Measurements from ENCODE around the gene ZNF670. TPM values are rescaled to one million over a fixed set of nuclear protein-coding genes. Genes with fewer than 3 reads are reported as not detected.

ZNF670 gene
- total and polyA plus RNA-seq, 9 of the 15 experiments (the other 6 are each of a cell fraction or from before 2014, with no cell fraction given), result 7.1 to 23.4 (median 11.8) TPM

- peak; percentile 51 to 52; a peak in 2 of 4 replicates for TF ChIP-seq MLLT1 (IDR thresholded peaks at IDR 0.05)
- TF ChIP-seq RBM25 (IDR thresholded peaks at IDR 0.05; ENCODE audit: low read depth, low read length, severe bottlenecking), result peak; percentile 78
- no peak for TF ChIP-seq MTF1 (CRISPR knock-in tag; IDR thresholded peaks at IDR 0.05; ENCODE audit: borderline replicate concordance)
- peak; percentile 68 for TF ChIP-seq C11orf30 (IDR thresholded peaks at IDR 0.05; ENCODE audit: low read depth)
- TF ChIP-seq NCOR1 (IDR thresholded peaks at IDR 0.05), result peak; percentile 55; the same call in 1 of the 2 replicates
- TF ChIP-seq PHF21A (IDR thresholded peaks at IDR 0.05; ENCODE audit: borderline replicate concordance, low read depth), result no peak
- TF ChIP-seq E4F1 (CRISPR knock-in tag; IDR thresholded peaks at IDR 0.05; ENCODE audit: borderline replicate concordance), result no peak
- no peak for TF ChIP-seq ZNF79 (CRISPR knock-in tag; IDR thresholded peaks at IDR 0.05; ENCODE audit: low read depth)
- peak; percentile 73 for TF ChIP-seq FOSL1 (tag; conservative IDR thresholded peaks at IDR 0.05)
- no peak for TF ChIP-seq MCM3 (IDR thresholded peaks at IDR 0.05)
- no peak for TF ChIP-seq ZC3H8 (IDR thresholded peaks at IDR 0.05)
- TF ChIP-seq ZNF121 (CRISPR knock-in tag; conservative IDR thresholded peaks at IDR 0.05), result no peak
- no peak for TF ChIP-seq POLR3A (IDR thresholded peaks at IDR 0.05; ENCODE audit: borderline replicate concordance, extremely low read depth, insufficient read depth, insufficient read length)
- TF ChIP-seq KLF13 (tag; IDR thresholded peaks at IDR 0.05; ENCODE audit: borderline replicate concordance, low read depth), result no peak
- TF ChIP-seq HBP1 (CRISPR knock-in tag; IDR thresholded peaks at IDR 0.05), result no peak
- no peak for TF ChIP-seq ZNF696 (CRISPR knock-in tag; conservative IDR thresholded peaks at IDR 0.05)
- peak; percentile 86 for TF ChIP-seq ZNF511 (CRISPR knock-in tag; IDR thresholded peaks at IDR 0.05)
- no peak for TF ChIP-seq ZBTB26 (CRISPR knock-in tag; IDR thresholded peaks at IDR 0.05)
- TF ChIP-seq TAF7 (tag; IDR thresholded peaks at IDR 0.05), result peak; percentile 90
- peak; percentile 96 for TF ChIP-seq POLR2A (conservative IDR thresholded peaks at IDR 0.05)
- TF ChIP-seq ELK1 (CRISPR knock-in tag; IDR thresholded peaks at IDR 0.05), result no peak
These were observed 25.4 kb upstream of the ZNF670 start, which contains the start of gene ZNF669 (continued) for GRCh38 chr1:247103859-247104591.

Measured in K562 (cell line).